WTC11 (cell line): Measurements from ENCODE around the gene FAM161B.

Experiments
- FOXK1 ChIP-seq: sonication (generic); formaldehyde crosslinking; IDR thresholded peaks from 2 replicates; pipeline ENCODE4 v1.8.0; 2022; ENCODE audit warnings: mild to moderate bottlenecking, moderate library complexity, missing genetic modification reagents
- GABPB1 ChIP-seq: sonication (generic); formaldehyde crosslinking; IDR thresholded peaks from 2 replicates; pipeline ENCODE4 v1.8.1; 2023; ENCODE audit warnings: mild to moderate bottlenecking, missing genetic modification reagents
- IRF2 ChIP-seq: sonication (generic); formaldehyde crosslinking; IDR thresholded peaks from 2 replicates; pipeline ENCODE4 v1.8.0; 2022; ENCODE audit warnings: low read depth, missing genetic modification reagents, borderline replicate concordance
- KAT7 ChIP-seq: sonication (generic); formaldehyde crosslinking; IDR thresholded peaks from 2 replicates; pipeline ENCODE4 v1.8.1; 2023; ENCODE audit warnings: missing genetic modification reagents, mild to moderate bottlenecking, borderline replicate concordance
- TEAD4 ChIP-seq: sonication (generic); formaldehyde crosslinking; IDR thresholded peaks from 2 replicates; pipeline ENCODE4 v1.8.0; 2022; ENCODE audit warnings: mild to moderate bottlenecking, missing genetic modification reagents
- ZNF138 ChIP-seq: sonication (generic); formaldehyde crosslinking; conservative IDR thresholded peaks from 2 replicates; pipeline ENCODE4 v1.8.1; 2022; ENCODE audit warnings: mild to moderate bottlenecking, moderate library complexity, missing genetic modification reagents
- TF ChIP-seq, protein P1 (sequence below): fragments of 200-600 bp; IDR thresholded peaks from 2 replicates; pipeline ENCODE4 v1.8.0; 2022; ENCODE audit warnings: antibody characterized with exemption
- TF ChIP-seq, protein P2 (sequence below): fragments of 250-450 bp; sonication (Bioruptor Pico); IDR thresholded peaks from 2 replicates; pipeline ENCODE4 v1.8.0; 2021; ENCODE audit warnings: mild to moderate bottlenecking
- TF ChIP-seq, protein P3 (sequence below): sonication (generic); formaldehyde crosslinking; IDR thresholded peaks from 2 replicates; pipeline ENCODE4 v1.8.1; 2023; ENCODE audit warnings: mild to moderate bottlenecking, missing genetic modification reagents
- TF ChIP-seq, protein P4 (sequence below): sonication (generic); formaldehyde crosslinking; IDR thresholded peaks from 2 replicates; pipeline ENCODE4 v1.8.0; 2022; ENCODE audit warnings: mild to moderate bottlenecking, missing genetic modification reagents
- TF ChIP-seq, protein P5 (sequence below): sonication (generic); formaldehyde crosslinking; IDR thresholded peaks from 2 replicates; pipeline ENCODE4 v1.8.0; 2023; ENCODE audit warnings: missing genetic modification reagents
- TF ChIP-seq, protein P6 (sequence below): sonication (generic); formaldehyde crosslinking; IDR thresholded peaks from 2 replicates; pipeline ENCODE4 v1.8.1; 2022; ENCODE audit warnings: missing genetic modification reagents, borderline replicate concordance

DNA sequence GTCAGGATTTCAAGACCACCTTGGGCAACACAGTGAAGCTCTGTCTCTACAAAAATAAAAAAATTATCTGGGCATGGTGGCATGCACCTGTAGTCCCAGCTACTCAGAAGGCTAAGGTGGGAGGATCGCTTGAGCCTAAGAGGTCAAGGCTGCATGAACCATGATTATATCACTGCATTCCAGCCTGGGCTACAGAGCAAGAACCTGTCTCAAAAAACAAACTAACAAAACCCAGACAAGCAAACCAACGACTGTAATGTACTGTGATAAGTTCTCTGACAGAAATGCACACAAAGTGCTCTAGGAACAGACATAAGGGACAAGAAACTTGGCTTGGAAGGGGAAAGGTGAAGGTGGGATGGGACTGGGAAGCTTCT, 46.8 kb upstream of the FAM161B start:
- TF ChIP-seq, protein P1, sequence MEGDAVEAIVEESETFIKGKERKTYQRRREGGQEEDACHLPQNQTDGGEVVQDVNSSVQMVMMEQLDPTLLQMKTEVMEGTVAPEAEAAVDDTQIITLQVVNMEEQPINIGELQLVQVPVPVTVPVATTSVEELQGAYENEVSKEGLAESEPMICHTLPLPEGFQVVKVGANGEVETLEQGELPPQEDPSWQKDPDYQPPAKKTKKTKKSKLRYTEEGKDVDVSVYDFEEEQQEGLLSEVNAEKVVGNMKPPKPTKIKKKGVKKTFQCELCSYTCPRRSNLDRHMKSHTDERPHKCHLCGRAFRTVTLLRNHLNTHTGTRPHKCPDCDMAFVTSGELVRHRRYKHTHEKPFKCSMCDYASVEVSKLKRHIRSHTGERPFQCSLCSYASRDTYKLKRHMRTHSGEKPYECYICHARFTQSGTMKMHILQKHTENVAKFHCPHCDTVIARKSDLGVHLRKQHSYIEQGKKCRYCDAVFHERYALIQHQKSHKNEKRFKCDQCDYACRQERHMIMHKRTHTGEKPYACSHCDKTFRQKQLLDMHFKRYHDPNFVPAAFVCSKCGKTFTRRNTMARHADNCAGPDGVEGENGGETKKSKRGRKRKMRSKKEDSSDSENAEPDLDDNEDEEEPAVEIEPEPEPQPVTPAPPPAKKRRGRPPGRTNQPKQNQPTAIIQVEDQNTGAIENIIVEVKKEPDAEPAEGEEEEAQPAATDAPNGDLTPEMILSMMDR, result no peak
- TF ChIP-seq, protein P2, sequence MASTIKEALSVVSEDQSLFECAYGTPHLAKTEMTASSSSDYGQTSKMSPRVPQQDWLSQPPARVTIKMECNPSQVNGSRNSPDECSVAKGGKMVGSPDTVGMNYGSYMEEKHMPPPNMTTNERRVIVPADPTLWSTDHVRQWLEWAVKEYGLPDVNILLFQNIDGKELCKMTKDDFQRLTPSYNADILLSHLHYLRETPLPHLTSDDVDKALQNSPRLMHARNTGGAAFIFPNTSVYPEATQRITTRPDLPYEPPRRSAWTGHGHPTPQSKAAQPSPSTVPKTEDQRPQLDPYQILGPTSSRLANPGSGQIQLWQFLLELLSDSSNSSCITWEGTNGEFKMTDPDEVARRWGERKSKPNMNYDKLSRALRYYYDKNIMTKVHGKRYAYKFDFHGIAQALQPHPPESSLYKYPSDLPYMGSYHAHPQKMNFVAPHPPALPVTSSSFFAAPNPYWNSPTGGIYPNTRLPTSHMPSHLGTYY (CRISPR knock-in tag), result no peak
- TF ChIP-seq, protein P3, sequence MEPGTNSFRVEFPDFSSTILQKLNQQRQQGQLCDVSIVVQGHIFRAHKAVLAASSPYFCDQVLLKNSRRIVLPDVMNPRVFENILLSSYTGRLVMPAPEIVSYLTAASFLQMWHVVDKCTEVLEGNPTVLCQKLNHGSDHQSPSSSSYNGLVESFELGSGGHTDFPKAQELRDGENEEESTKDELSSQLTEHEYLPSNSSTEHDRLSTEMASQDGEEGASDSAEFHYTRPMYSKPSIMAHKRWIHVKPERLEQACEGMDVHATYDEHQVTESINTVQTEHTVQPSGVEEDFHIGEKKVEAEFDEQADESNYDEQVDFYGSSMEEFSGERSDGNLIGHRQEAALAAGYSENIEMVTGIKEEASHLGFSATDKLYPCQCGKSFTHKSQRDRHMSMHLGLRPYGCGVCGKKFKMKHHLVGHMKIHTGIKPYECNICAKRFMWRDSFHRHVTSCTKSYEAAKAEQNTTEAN (CRISPR knock-in tag), result no peak
- no peak for TF ChIP-seq IRF2 (CRISPR knock-in tag)
- TF ChIP-seq, protein P4, sequence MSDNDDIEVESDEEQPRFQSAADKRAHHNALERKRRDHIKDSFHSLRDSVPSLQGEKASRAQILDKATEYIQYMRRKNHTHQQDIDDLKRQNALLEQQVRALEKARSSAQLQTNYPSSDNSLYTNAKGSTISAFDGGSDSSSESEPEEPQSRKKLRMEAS (CRISPR knock-in tag), result no peak
- no peak for TF ChIP-seq KAT7
- TF ChIP-seq, protein P5, sequence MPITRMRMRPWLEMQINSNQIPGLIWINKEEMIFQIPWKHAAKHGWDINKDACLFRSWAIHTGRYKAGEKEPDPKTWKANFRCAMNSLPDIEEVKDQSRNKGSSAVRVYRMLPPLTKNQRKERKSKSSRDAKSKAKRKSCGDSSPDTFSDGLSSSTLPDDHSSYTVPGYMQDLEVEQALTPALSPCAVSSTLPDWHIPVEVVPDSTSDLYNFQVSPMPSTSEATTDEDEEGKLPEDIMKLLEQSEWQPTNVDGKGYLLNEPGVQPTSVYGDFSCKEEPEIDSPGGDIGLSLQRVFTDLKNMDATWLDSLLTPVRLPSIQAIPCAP (CRISPR knock-in tag), result no peak
- TF ChIP-seq GABPB1 (CRISPR knock-in tag), result no peak
- no peak for TF ChIP-seq TEAD4 (CRISPR knock-in tag)
- TF ChIP-seq FOXK1 (CRISPR knock-in tag), result no peak
- TF ChIP-seq, protein P6, sequence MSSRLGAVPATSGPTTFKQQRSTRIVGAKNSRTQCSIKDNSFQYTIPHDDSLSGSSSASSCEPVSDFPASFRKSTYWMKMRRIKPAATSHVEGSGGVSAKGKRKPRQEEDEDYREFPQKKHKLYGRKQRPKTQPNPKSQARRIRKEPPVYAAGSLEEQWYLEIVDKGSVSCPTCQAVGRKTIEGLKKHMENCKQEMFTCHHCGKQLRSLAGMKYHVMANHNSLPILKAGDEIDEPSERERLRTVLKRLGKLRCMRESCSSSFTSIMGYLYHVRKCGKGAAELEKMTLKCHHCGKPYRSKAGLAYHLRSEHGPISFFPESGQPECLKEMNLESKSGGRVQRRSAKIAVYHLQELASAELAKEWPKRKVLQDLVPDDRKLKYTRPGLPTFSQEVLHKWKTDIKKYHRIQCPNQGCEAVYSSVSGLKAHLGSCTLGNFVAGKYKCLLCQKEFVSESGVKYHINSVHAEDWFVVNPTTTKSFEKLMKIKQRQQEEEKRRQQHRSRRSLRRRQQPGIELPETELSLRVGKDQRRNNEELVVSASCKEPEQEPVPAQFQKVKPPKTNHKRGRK, result no peak
- no peak for TF ChIP-seq ZNF138 (CRISPR knock-in tag)
